GM18499 (cell line): ENCODE results near the gene ARHGAP24.

Source experiments
- ATAC-seq: cut with Tn5 transposase; IDR thresholded peaks from one replicate; pipeline ENCODE4 v1.9.1; 2021; ENCODE audit warnings: moderate number of reproducible peaks; ENCODE audit not compliant: insufficient read depth, unreplicated experiment

Gene ARHGAP24

DNA sequence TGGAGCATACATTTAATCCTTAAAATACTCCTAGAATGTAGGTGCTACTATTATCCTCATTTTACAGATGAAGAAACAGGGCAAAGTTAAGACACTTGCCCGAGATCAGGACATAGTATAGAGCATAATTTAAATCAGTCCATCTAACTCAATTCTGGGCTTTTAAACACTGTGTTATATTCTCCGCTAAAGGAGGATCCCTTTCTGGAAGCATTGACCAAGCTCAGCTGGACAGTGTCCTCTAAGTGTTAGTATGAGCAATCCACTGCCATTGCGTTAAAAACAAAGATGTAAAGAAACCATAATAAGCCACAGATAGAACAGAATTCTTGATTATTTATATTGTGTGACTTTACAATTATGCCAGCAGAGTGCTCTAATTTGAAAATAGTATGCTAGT is 207.0 kb downstream of the ARHGAP24 start:
- no peak for ATAC-seq

DNA sequence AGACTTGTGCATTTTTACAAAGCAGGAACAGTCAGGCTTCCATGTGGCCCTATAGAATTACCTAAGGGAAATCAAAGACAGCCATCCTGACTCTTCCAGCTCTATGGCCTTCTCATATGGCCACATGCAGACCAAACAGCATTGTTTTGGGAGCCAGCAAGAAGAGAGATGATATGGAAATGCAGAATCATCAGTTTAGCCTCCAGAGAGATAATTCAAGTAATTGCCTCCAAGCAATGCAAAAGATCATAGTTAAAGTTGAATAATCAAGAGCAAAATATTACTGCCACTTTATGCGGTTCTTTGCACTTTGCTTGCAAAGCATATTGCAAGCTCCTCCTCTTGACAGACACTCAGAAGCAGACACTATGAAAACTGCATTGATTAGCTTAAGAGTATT is 207.4 kb downstream of the ARHGAP24 start:
- ATAC-seq: no peak

GRCh38 chr4:85684676-85685075 is 209.7 kb downstream of the ARHGAP24 start:
- ATAC-seq: no peak

DNA sequence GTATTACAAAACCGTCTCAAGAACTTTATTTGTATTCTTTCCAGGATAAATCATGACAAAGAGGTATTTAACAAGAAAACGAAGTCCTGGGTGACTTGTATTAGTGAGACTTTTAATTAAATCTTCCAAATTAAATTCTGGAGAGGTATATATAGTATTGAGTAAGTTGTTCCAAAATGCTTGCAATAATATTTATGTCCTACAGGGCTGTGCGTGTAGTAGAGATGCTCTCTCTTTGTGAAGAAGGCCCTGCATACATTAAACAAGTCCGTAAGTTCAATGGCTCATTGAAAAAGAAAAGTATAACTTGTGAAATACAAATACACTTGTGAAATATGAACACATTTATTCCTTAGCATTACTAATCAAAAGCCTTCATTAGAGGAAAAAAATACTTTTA is 211.4 kb downstream of the ARHGAP24 start:
- ATAC-seq: no peak

DNA sequence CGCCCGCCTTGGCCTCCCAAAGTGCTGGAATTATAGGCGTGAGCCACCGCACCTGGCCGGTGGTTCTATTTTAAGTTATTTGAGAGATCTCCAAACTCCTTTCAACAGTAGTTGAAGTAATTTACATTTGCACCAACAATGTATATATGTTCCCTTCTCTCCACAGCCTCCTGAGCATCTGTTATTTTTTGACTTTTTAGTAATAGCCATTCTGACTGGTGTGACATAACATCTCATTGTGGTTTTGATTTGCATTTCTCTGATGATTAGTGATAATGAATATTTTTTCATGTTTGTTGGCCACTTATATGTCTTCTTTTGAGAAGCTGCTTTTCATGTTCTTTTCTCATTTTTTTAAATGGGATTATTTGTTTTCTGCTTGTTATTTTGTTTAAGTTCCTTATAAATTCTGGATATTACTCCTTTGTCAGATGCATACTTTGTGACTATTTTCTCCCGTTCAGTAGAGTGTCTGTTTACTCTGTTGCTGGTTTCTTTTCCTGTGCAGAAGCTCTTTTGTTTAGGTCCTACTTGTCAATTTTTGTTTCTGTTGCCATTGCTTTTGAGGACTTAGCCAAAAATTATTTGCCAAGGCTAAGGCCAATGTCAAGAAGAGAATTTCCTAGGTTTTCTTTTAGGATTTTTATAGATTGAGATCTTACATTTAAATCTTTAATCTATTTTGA is 213.2 kb downstream of the ARHGAP24 start:
- no peak for ATAC-seq

- ATAC-seq: no peak
Observed at GRCh38 chr4:85696661-85697060, 221.7 kb downstream of the ARHGAP24 start.

- no peak for ATAC-seq
Observed at GRCh38 chr4:85697854-85698253, 222.9 kb downstream of the ARHGAP24 start.

DNA sequence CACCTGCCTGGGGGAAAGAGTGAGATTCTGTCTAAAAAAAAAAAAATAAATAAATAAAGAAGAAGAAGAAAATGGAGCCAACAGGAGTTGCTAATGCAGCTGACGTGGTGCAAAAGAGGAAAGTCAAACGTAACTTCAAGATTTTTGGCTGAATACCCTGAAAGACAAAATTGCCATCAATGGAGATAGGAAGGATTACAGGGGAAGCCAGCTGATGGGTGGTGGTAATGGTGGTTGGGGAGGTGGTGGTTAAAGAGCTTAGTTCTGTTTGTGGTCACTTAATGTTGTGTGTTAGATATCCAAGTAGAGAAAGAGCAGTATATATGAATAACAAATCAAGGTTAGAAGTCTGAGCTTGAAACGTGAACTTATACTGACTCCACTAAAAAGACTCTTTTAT is 225.4 kb downstream of the ARHGAP24 start:
- ATAC-seq: no peak

DNA sequence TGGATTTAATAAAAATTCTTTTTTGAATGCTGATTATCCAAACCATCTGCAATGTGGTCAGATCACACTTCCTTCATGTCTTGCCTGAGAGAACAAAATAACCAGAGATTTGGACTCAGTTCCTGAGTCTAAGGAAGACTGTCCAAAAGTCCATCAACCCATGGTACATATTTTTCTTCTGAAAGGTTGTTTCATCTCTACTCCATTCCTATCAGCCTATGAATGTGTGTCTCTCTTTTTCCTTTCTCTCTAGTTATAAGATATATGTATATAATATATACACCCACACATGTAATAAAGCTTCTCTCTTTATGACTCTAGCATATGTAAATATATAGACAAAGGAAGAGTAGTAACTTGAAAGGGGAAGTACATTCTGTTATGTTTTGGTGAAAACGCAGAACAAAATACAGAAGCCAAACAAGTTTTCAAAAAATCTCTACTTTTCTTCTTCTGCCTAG is 226.9 kb downstream of the ARHGAP24 start:
- ATAC-seq: peak; percentile 100

DNA sequence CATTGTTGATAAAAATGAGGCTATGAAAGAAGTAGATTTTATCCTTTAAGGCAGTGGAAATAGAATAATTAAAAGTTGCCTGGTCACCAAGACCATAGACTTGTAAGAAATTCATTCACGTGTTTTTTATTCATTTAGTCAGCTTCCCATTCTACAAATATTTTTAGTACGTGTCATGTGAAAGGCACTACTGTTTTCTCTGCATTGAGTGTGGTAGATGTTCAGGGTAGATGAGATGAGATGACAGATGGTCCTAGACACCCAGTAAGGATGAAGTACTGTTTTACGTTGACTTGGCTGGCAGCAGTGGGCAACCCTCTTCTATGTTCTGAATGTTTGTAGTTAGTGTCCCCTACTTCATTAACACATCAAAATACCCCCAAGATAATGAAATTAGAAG is 228.1 kb downstream of the ARHGAP24 start:
- no peak for ATAC-seq

GRCh38 chr4:85707611-85708010 is 232.7 kb downstream of the ARHGAP24 start:
- peak; percentile 88 for ATAC-seq

- ATAC-seq: no peak
Observed at GRCh38 chr4:85708468-85708867, 233.5 kb downstream of the ARHGAP24 start.

DNA sequence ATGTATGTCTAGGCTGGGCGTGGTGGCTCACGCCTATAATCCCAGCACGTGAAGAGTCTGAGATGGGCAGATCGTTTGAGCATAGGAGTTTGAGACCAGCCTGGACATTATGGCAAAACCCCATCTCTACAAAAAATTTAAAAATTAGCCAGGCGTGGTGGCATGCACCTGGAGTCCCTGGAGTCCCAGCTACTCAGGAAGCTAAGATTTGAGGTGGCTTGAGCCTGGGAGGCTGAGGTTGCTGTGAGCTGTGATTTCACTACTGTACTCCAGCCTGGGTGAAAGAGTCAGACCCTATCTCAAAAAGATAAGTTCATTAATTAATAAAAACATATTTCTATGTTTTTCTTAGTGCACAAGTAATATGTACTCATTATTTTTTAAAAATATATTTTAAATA is 238.1 kb downstream of the ARHGAP24 start:
- ATAC-seq: no peak

GRCh38 chr4:85715991-85716737 is 241.2 kb downstream of the ARHGAP24 start:
- no peak for ATAC-seq

DNA sequence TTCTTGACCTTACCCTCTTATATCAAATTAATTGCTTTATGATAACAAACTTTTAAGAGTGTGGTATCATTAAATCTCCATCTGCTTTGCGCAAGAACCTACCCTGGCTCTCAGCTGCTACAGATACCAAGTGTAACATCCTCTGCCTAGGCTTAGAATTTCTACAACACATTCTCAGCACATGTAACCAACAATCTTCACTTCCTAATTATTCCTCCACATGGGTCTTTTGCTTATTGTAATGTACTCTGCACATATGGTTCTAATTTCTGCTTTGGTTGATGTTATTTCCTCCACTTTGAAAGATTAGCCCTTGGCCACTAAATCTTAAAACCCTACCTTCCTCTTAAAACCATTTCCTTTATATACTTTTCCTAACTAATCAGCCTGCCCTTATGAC is 242.4 kb downstream of the ARHGAP24 start:
- no peak for ATAC-seq

DNA sequence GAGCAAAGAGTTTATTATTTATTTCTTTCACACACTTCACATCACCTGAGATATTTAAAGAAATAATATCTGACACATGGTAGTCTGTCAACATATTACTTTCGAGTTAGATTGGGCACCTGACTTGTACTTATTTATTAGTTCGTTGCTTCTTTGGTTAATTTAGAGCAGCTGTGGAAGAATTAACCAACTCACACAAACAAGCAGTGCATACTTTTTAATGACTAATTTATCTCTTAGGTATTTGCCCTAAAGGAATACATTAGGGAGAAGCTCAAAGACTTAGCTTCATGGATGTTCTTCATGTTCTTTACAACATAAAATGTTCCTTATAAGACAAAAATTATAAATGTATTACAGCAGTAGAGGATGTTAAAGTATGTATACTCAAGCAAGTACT is 242.9 kb downstream of the ARHGAP24 start:
- ATAC-seq: no peak

- ATAC-seq: no peak
Observed at GRCh38 chr4:85720735-85721134, 245.8 kb downstream of the ARHGAP24 start.

DNA sequence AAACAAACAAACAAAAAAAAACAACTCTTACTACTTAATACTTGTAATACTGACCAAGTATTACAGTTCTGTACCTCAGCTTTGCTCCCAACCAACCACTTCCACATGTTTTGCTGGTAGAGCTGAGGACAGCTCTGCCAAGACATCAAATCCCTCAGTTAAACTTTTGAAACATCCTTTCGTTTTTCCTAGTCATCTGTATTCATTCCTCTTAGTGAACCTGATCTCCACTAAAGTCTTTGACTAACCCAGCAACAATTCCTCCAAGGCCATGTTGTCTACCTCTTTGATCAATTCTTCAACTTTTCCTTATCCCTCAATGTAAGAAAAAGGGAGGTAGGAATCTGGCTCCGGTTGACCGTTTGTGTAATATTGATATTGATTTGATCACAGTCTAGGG is 247.5 kb downstream of the ARHGAP24 start:
- no peak for ATAC-seq

DNA sequence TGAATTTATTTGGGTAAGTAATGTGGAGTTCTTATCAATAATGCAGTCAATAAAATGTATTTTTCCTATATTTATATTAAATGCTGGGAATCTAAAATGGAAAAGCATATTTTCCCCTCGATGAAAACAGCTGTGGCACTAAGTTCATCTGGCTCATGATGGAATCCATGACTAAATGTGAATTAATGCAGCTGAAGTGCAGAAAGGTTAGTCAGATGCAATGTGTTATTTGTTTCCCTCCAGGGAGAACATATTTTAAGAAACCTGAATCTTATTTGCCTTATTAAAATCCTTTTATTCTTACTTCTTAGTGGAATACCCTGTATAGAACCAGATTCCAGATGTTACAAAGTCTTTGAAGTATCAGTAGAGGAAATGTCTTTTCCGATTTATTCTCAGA is 247.9 kb downstream of the ARHGAP24 start:
- no peak for ATAC-seq

- peak; percentile 39 for ATAC-seq
Observed at GRCh38 chr4:85724791-85725563, 250.0 kb downstream of the ARHGAP24 start.

- ATAC-seq: peak; percentile 76
Observed at GRCh38 chr4:85725721-85726170, 250.8 kb downstream of the ARHGAP24 start.
